IPS-18c (cell line): Measurements from ENCODE around the gene SLC25A45.
"Not testable (repeated sequence)": the region's sequence is repeated elsewhere in the genome, so short reads cannot be mapped to it uniquely, and the experiment has no call there.

Source experiments
- H3K4me3 ChIP-seq: 2 replicates; pipeline ENCODE4 v1.7.0; 2013; ENCODE audit warnings: low read depth, mild to moderate bottlenecking, low read length, moderate library complexity; ENCODE audit not compliant: insufficient read depth
- H3K9me3 ChIP-seq: one replicate; pipeline ENCODE4 v1.6.1; 2013; ENCODE audit warnings: mild to moderate bottlenecking, low read length, moderate library complexity; ENCODE audit not compliant: control insufficient read depth, insufficient read depth

Gene SLC25A45

GRCh38 chr11:65414776-65415498 lies 32.5 kb upstream of the SLC25A45 start:
- Histone ChIP-seq H3K4me3 (no peak overlapping the region), H3K9me3 (no peaks in the 10 kb centered on the region)

- H3K9me3 ChIP-seq, H3K4me3 ChIP-seq: not testable (repeated sequence)
Measured at GRCh38 chr11:65413077-65413664, 30.7 kb upstream of the SLC25A45 start.

GRCh38 chr11:65412271-65413076 lies 30.0 kb upstream of the SLC25A45 start:
- H3K4me3 ChIP-seq, result no peak overlapping the region

GRCh38 chr11:65411681-65412070 lies 29.2 kb upstream of the SLC25A45 start:
- Histone ChIP-seq H3K4me3 (no peak overlapping the region), H3K9me3 (no peaks in the 10 kb centered on the region)

More at GRCh38 chr11:65412271-65413076, 30.0 kb upstream of the SLC25A45 start:
- no peaks in the 10 kb centered on the region for H3K9me3 ChIP-seq

GRCh38 chr11:65410936-65411680 lies 28.7 kb upstream of the SLC25A45 start:
- Histone ChIP-seq H3K9me3 (no peaks in the 10 kb centered on the region), H3K4me3 (no peak overlapping the region)

GRCh38 chr11:65404638-65405339 lies 22.3 kb upstream of the SLC25A45 start:
- H3K9me3 ChIP-seq, result no peaks in the 10 kb centered on the region
- no peak overlapping the region for H3K4me3 ChIP-seq

GRCh38 chr11:65404210-65404609 lies 21.8 kb upstream of the SLC25A45 start:
- no peak overlapping the region for H3K4me3 ChIP-seq
- H3K9me3 ChIP-seq, result no peaks in the 10 kb centered on the region

- Histone ChIP-seq H3K4me3 (no peak overlapping the region), H3K9me3 (no peaks in the 10 kb centered on the region)
Measured at GRCh38 chr11:65403607-65404121, 21.2 kb upstream of the SLC25A45 start.

GRCh38 chr11:65402790-65403189 lies 20.3 kb upstream of the SLC25A45 start:
- Histone ChIP-seq H3K4me3 (no peak overlapping the region), H3K9me3 (no peaks in the 10 kb centered on the region)

- H3K9me3 ChIP-seq, result no peaks in the 10 kb centered on the region
Measured at GRCh38 chr11:65401803-65402248, 19.4 kb upstream of the SLC25A45 start.

GRCh38 chr11:65401073-65401802 lies 18.8 kb upstream of the SLC25A45 start:
- no peak overlapping the region for H3K4me3 ChIP-seq
- H3K9me3 ChIP-seq, result no peaks in the 10 kb centered on the region

More at GRCh38 chr11:65401803-65402248, 19.4 kb upstream of the SLC25A45 start:
- H3K4me3 ChIP-seq, result no peak overlapping the region

- Histone ChIP-seq H3K9me3 (no peaks in the 10 kb centered on the region), H3K4me3 (no peak overlapping the region)
Measured at GRCh38 chr11:65400307-65401072, 18.0 kb upstream of the SLC25A45 start.

- Histone ChIP-seq H3K4me3 (no peak overlapping the region), H3K9me3 (no peaks in the 10 kb centered on the region)
Measured at GRCh38 chr11:65399845-65400244, 17.4 kb upstream of the SLC25A45 start.

- Histone ChIP-seq H3K4me3 (no peak overlapping the region), H3K9me3 (no peaks in the 10 kb centered on the region)
Measured at GRCh38 chr11:65399249-65399648, 16.8 kb upstream of the SLC25A45 start.

GRCh38 chr11:65398362-65398910 lies 16.0 kb upstream of the SLC25A45 start:
- no peaks in the 10 kb centered on the region for H3K9me3 ChIP-seq
- no peak overlapping the region for H3K4me3 ChIP-seq
